Loucy (cell line): ENCODE data around the gene KLHL40.

Experiments used
- H2AFZ ChIP-seq: fragments of 200-600 bp; sonication (generic); 2 replicates; pipeline ENCODE4 v1.6.0; 2016; ENCODE audit warnings: antibody characterized with exemption, mild to moderate bottlenecking, low read length, moderate library complexity
- H3F3A ChIP-seq: fragments of 200-600 bp; 2 replicates; pipeline ENCODE4 v1.6.0; 2016; ENCODE audit warnings: antibody characterized with exemption, low read depth, mild to moderate bottlenecking
- H3K27me3 ChIP-seq: fragments of 200-600 bp; sonication (generic); 2 replicates; pipeline ENCODE4 v1.6.1; 2014; ENCODE audit warnings: low read length, mild to moderate bottlenecking; ENCODE audit not compliant: insufficient read depth, poor library complexity, severe bottlenecking
- H3K36me3 ChIP-seq: fragments of 200-600 bp; sonication (generic); 2 replicates; pipeline ENCODE4 v1.6.1; 2016; ENCODE audit warnings: low read length; ENCODE audit not compliant: insufficient read depth
- H3K4me1 ChIP-seq: fragments of 200-600 bp; sonication (generic); 2 replicates; pipeline ENCODE4 v1.5.1; 2014; ENCODE audit warnings: low read length, mild to moderate bottlenecking; ENCODE audit not compliant: insufficient read depth, poor library complexity, severe bottlenecking
- H3K4me2 ChIP-seq: fragments of 200-600 bp; sonication (generic); 2 replicates; pipeline ENCODE4 v1.6.0; 2014; ENCODE audit warnings: antibody characterized with exemption, low read length, low read depth, mild to moderate bottlenecking; ENCODE audit not compliant: poor library complexity, severe bottlenecking
- H3K4me3 ChIP-seq: fragments of 200-600 bp; sonication (generic); 2 replicates; pipeline ENCODE4 v1.5.1; 2014; ENCODE audit warnings: low read length, mild to moderate bottlenecking, mixed read lengths; ENCODE audit not compliant: poor library complexity, severe bottlenecking
- H3K79me2 ChIP-seq: fragments of 200-600 bp; sonication (generic); 2 replicates; pipeline ENCODE4 v1.6.1; 2014; ENCODE audit warnings: low read length; ENCODE audit not compliant: insufficient read depth
- H3K9ac ChIP-seq: fragments of 200-600 bp; sonication (generic); 2 replicates; pipeline ENCODE4 v1.6.0; 2014; ENCODE audit warnings: mild to moderate bottlenecking, low read depth, low read length, moderate library complexity; ENCODE audit not compliant: poor library complexity, severe bottlenecking
- H3K9me2 ChIP-seq: fragments of 200-600 bp; sonication (generic); replicated peaks from 2 replicates; pipeline ENCODE4 v1.6.1; 2016; ENCODE audit warnings: low read depth, low read length, mixed read lengths
- H3K9me3 ChIP-seq: fragments of 200-600 bp; sonication (generic); 2 replicates; pipeline ENCODE4 v1.6.1; 2014; ENCODE audit warnings: mild to moderate bottlenecking, antibody characterized with exemption, low read length, low read depth; ENCODE audit not compliant: insufficient read depth
- H4K20me1 ChIP-seq: fragments of 200-600 bp; sonication (generic); 2 replicates; pipeline ENCODE4 v1.6.0; 2014; ENCODE audit warnings: antibody characterized with exemption, low read length, mild to moderate bottlenecking; ENCODE audit not compliant: insufficient read depth, poor library complexity, severe bottlenecking
- EZH2phosphoT487 ChIP-seq: fragments of 200-600 bp; IDR thresholded peaks from 2 replicates; pipeline ENCODE4 v1.6.1; 2018; ENCODE audit warnings: antibody characterized with exemption, mild to moderate bottlenecking, moderate library complexity, borderline replicate concordance
- TF ChIP-seq, protein P1 (sequence below): fragments of 200-600 bp; sonication (generic); conservative IDR thresholded peaks from 2 replicates; pipeline ENCODE4 v1.5.1; 2014; ENCODE audit warnings: mild to moderate bottlenecking, antibody characterized with exemption, low read length

The KLHL40 gene

GRCh38 chr3:42659451-42660130 lies 25.7 kb upstream of the KLHL40 start:
- Histone ChIP-seq H3K9me3 (no peaks in the 10 kb centered on the region), H3K4me3 (no peak overlapping the region), H3K9me2 (no peaks in the 10 kb centered on the region), H3K79me2 (no peaks in the 10 kb centered on the region), H4K20me1 (no peaks in the 10 kb centered on the region), H3K36me3 (no peaks in the 10 kb centered on the region), H3K9ac (no peak overlapping the region), H3F3A (no peaks in the 10 kb centered on the region), H3K4me1 (no peaks in the 10 kb centered on the region), H3K4me2 (no peak overlapping the region), H2AFZ (no peak overlapping the region), H3K27me3 (no peaks in the 10 kb centered on the region)
- TF ChIP-seq, protein P1, sequence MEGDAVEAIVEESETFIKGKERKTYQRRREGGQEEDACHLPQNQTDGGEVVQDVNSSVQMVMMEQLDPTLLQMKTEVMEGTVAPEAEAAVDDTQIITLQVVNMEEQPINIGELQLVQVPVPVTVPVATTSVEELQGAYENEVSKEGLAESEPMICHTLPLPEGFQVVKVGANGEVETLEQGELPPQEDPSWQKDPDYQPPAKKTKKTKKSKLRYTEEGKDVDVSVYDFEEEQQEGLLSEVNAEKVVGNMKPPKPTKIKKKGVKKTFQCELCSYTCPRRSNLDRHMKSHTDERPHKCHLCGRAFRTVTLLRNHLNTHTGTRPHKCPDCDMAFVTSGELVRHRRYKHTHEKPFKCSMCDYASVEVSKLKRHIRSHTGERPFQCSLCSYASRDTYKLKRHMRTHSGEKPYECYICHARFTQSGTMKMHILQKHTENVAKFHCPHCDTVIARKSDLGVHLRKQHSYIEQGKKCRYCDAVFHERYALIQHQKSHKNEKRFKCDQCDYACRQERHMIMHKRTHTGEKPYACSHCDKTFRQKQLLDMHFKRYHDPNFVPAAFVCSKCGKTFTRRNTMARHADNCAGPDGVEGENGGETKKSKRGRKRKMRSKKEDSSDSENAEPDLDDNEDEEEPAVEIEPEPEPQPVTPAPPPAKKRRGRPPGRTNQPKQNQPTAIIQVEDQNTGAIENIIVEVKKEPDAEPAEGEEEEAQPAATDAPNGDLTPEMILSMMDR = no peak
- no peak for TF ChIP-seq EZH2phosphoT487

GRCh38 chr3:42660131-42660715 lies 25.1 kb upstream of the KLHL40 start:
- Histone ChIP-seq H2AFZ (no peak overlapping the region), H3K36me3 (no peaks in the 10 kb centered on the region), H3F3A (no peaks in the 10 kb centered on the region), H3K9me2 (no peaks in the 10 kb centered on the region), H3K4me2 (no peak overlapping the region), H3K9me3 (no peaks in the 10 kb centered on the region), H3K9ac (no peak overlapping the region), H4K20me1 (no peaks in the 10 kb centered on the region), H3K4me3 (no peak overlapping the region), H3K4me1 (no peaks in the 10 kb centered on the region), H3K79me2 (no peaks in the 10 kb centered on the region), H3K27me3 (no peaks in the 10 kb centered on the region)
- no peak for TF ChIP-seq EZH2phosphoT487
- TF ChIP-seq, protein P1 = no peak

DNA sequence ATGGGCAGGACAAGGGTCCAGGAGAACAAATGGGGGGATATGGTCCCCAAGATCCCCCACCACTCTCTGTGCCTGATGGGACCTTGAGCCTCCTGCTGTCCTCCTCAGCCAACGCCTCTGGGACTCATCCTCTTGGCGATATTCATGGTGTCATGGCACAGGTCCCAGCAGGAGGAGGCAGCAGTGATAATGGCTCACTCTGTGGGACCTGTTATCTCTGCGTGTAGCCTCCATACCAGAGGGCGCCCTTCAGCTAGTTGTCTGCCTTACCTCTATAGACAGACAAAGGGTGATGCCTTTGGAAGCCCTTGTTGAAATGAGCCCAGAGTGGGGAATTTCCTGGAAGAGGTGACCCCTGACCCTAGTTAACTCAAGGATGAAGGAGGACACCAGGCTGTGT lies 24.4 kb upstream of the KLHL40 start:
- Histone ChIP-seq H3K27me3 (no peaks in the 10 kb centered on the region), H3F3A (no peaks in the 10 kb centered on the region), H3K4me3 (no peak overlapping the region), H3K9me3 (no peaks in the 10 kb centered on the region), H3K36me3 (no peaks in the 10 kb centered on the region), H3K9me2 (no peaks in the 10 kb centered on the region), H3K4me2 (no peak overlapping the region), H3K4me1 (no peaks in the 10 kb centered on the region), H4K20me1 (no peaks in the 10 kb centered on the region), H3K79me2 (no peaks in the 10 kb centered on the region), H2AFZ (no peak overlapping the region), H3K9ac (no peak overlapping the region)
- TF ChIP-seq, protein P1 = peak; percentile 40
- TF ChIP-seq EZH2phosphoT487 = no peak
